Stimulated activated CD8-positive, alpha-beta memory T cell treated with anti-CD3 and anti-CD28 coated beads, Interleukin-12 subunit alpha, Interleukin-12 subunit beta, amount 100 ng/mL, for 1 hour (primary cell): Measurements from ENCODE around the gene ST6GALNAC3.
"Not testable (repeated sequence)": the region's sequence is repeated elsewhere in the genome, so short reads cannot be mapped to it uniquely, and the experiment has no call there.

Experiments
- DNase-seq: peaks from one replicate; pipeline ENCODE4 v3.0.0-alpha.2; 2020; ENCODE audit warnings: low read depth

ST6GALNAC3 gene

GRCh38 chr1:76073481-76073880 lies 1.1 kb upstream of the ST6GALNAC3 start:
- DNase-seq: no peak

- no peak for DNase-seq
These were observed 593 bp downstream of the ST6GALNAC3 start for GRCh38 chr1:76075188-76075489.

GRCh38 chr1:76075877-76076276 lies 1.3 kb downstream of the ST6GALNAC3 start:
- DNase-seq: no peak

GRCh38 chr1:76079475-76080227 lies 5.1 kb downstream of the ST6GALNAC3 start:
- DNase-seq: no peak

- no peak for DNase-seq
These were observed 6.1 kb downstream of the ST6GALNAC3 start for GRCh38 chr1:76080552-76081079.

GRCh38 chr1:76082062-76082461 lies 7.5 kb downstream of the ST6GALNAC3 start:
- DNase-seq: no peak

GRCh38 chr1:76083189-76083588 lies 8.6 kb downstream of the ST6GALNAC3 start:
- no peak for DNase-seq

GRCh38 chr1:76084029-76084627 lies 9.6 kb downstream of the ST6GALNAC3 start:
- no peak for DNase-seq

- DNase-seq: no peak
These were observed 10.1 kb downstream of the ST6GALNAC3 start for GRCh38 chr1:76084685-76085084.

GRCh38 chr1:76086109-76086508 lies 11.6 kb downstream of the ST6GALNAC3 start:
- DNase-seq: no peak

- DNase-seq: no peak
These were observed 12.1 kb downstream of the ST6GALNAC3 start for GRCh38 chr1:76086597-76086996.

GRCh38 chr1:76090283-76091203 lies 16.0 kb downstream of the ST6GALNAC3 start:
- DNase-seq: no peak

GRCh38 chr1:76092812-76093211 lies 18.3 kb downstream of the ST6GALNAC3 start:
- no peak for DNase-seq

- no peak for DNase-seq
These were observed 19.2 kb downstream of the ST6GALNAC3 start for GRCh38 chr1:76093522-76094312.

GRCh38 chr1:76095802-76096201 lies 21.3 kb downstream of the ST6GALNAC3 start:
- DNase-seq: no peak

GRCh38 chr1:76097064-76097463 lies 22.5 kb downstream of the ST6GALNAC3 start:
- not testable (repeated sequence) for DNase-seq

GRCh38 chr1:76098845-76099244 lies 24.3 kb downstream of the ST6GALNAC3 start:
- no peak for DNase-seq

- DNase-seq: no peak
These were observed 27.0 kb downstream of the ST6GALNAC3 start for GRCh38 chr1:76101548-76101947.

- DNase-seq: no peak
These were observed 27.5 kb downstream of the ST6GALNAC3 start for GRCh38 chr1:76102046-76102445.

GRCh38 chr1:76103034-76103433 lies 28.5 kb downstream of the ST6GALNAC3 start:
- no peak for DNase-seq

GRCh38 chr1:76105372-76105771 lies 30.8 kb downstream of the ST6GALNAC3 start:
- DNase-seq: no peak

GRCh38 chr1:76106251-76106650 lies 31.7 kb downstream of the ST6GALNAC3 start:
- no peak for DNase-seq
